HG03442 (cell line): ENCODE data around the gene ECHDC1.

Experiments used
- ATAC-seq: cut with Tn5 transposase; IDR thresholded peaks from one replicate; pipeline ENCODE4 v1.9.1; 2021; ENCODE audit warnings: mild to moderate bottlenecking, moderate library complexity; ENCODE audit not compliant: unreplicated experiment

Gene ECHDC1

GRCh38 chr6:127291495-127291894, 51.9 kb downstream of the ECHDC1 start:
- peak; percentile 87 for ATAC-seq

GRCh38 chr6:127290391-127291265, 52.8 kb downstream of the ECHDC1 start:
- ATAC-seq, result peak; percentile 41

- no peak for ATAC-seq
Observed at GRCh38 chr6:127289934-127290333, 53.5 kb downstream of the ECHDC1 start.

- ATAC-seq, result no peak
Observed at GRCh38 chr6:127288705-127289104, 54.7 kb downstream of the ECHDC1 start.

GRCh38 chr6:127282184-127282583, 61.2 kb downstream of the ECHDC1 start:
- no peak for ATAC-seq

- ATAC-seq, result no peak
Observed at GRCh38 chr6:127279815-127280214, 63.6 kb downstream of the ECHDC1 start.

GRCh38 chr6:127277878-127278843, 65.2 kb downstream of the ECHDC1 start:
- ATAC-seq, result no peak

- ATAC-seq, result no peak
Observed at GRCh38 chr6:127276331-127276730, 67.1 kb downstream of the ECHDC1 start.

GRCh38 chr6:127273499-127273898, 69.9 kb downstream of the ECHDC1 start:
- ATAC-seq, result no peak

- no peak for ATAC-seq
Observed at GRCh38 chr6:127272576-127272975, 70.8 kb downstream of the ECHDC1 start.

GRCh38 chr6:127267646-127268625, 75.5 kb downstream of the ECHDC1 start:
- no peak for ATAC-seq

- ATAC-seq, result peak; percentile 70
Observed at GRCh38 chr6:127266892-127267645, 76.3 kb downstream of the ECHDC1 start.

GRCh38 chr6:127266178-127266891, 77.1 kb downstream of the ECHDC1 start, which contains the start of gene RNF146:
Gene RNF146 (plus strand): TSS chr6:127266864. CDS start chr6:127280339, 13,475 bp downstream.
- peak; percentile 78 for ATAC-seq

GRCh38 chr6:127263481-127263880, 79.9 kb downstream of the ECHDC1 start:
- ATAC-seq, result no peak

GRCh38 chr6:127262896-127263295, 80.5 kb downstream of the ECHDC1 start:
- no peak for ATAC-seq

GRCh38 chr6:127255286-127255685, 88.1 kb downstream of the ECHDC1 start:
- ATAC-seq, result no peak

- ATAC-seq, result no peak
Observed at GRCh38 chr6:127249621-127250020, 93.8 kb downstream of the ECHDC1 start.

- no peak for ATAC-seq
Observed at GRCh38 chr6:127247114-127248096, 96.0 kb downstream of the ECHDC1 start.
